Activated T-helper 2 cell treated with anti-CD3 and anti-CD28 coated beads, Interferon-gamma antibody, Interleukin-2, Interleukin-4, amounts not matched to agents 10 μg/mL and 5 μg/mL and 100 μg/mL, durations not matched to agents 14 hours and 24 hours and 36 hours (primary cell): ENCODE results near the gene TRAPPC14. TPM values are rescaled to one million over a fixed set of nuclear protein-coding genes. Genes with fewer than 3 reads are reported as not detected.
"Not testable (repeated sequence)": the region's sequence is repeated elsewhere in the genome, so short reads cannot be mapped to it uniquely, and the experiment has no call there.

Source experiments
- DNase-seq: peaks from one replicate; pipeline ENCODE4 v3.0.0; 2021; ENCODE audit warnings: low spot score
- H3K27ac Mint-ChIP-seq: one replicate; pipeline ENCODE4 v1.8.0; 2021; ENCODE audit warnings: mixed read lengths
- H3K27me3 Mint-ChIP-seq: one replicate; pipeline ENCODE4 v1.8.0; 2021; ENCODE audit warnings: low read depth, mixed read lengths
- H3K36me3 Mint-ChIP-seq: one replicate; pipeline ENCODE4 v1.8.0; 2021; ENCODE audit warnings: low read depth, mixed read lengths
- H3K4me1 Mint-ChIP-seq: one replicate; pipeline ENCODE4 v1.8.0; 2021; ENCODE audit warnings: low read depth, mixed read lengths
- H3K4me3 Mint-ChIP-seq: one replicate; pipeline ENCODE4 v1.8.0; 2021; ENCODE audit warnings: low read depth, mild to moderate bottlenecking, moderate library complexity, mixed read lengths
- H3K9me3 Mint-ChIP-seq: one replicate; pipeline ENCODE4 v1.8.0; 2021; ENCODE audit warnings: mixed read lengths
- intact Hi-C: fragments of 100-400 bp; cut with micrococcal nuclease; formaldehyde crosslinking; loops from one replicate; pipeline ENCODE4 v1.15.1; 2023
- total RNA-seq: library from RNA; stranded (reverse); gene quantifications from 2 replicates; pipeline ENCODE4 v1.2.3, GENCODE V29; 2022

The TRAPPC14 gene
- total RNA-seq, 1 donor from 2014 or later: 31.2 TPM

DNA sequence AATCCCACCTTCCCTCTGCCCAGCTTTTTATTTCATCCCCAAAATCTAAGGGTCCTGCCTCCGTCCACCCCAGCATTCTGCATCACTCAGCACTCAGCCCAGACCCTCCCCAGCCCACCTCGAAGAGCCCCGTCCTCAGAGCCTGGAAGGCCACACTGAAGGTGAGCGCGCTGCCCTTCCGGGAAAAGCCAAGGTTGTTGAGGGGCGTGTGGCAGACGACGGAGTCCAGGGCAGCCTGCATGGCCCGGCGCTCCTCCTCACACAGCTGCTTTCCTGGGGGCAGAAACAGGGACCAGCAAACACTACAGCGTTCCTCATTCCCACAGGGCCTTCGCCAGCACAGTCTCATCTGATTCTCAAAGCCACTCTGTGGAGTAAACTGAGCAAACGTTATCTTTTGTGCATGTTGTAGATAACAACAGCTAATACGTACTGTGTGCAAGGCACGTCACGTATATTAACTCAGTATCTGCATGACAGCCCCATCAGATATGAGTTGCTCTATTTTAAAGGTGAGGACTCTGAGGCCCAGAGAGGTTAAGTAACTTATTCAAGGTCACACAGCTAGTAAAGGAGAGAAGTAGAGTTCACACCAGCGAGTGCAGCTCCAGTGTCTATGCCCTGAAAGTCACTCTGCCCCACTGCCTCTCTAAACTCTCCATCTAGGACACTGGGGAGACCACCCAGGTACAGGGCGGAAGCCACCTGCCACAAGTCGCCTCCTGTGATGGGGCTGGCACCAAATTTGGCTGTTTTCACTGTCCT lies 2.8 kb downstream of the TRAPPC14 start:
- H3K27ac Mint-ChIP-seq: no peak overlapping the region
- no peak for DNase-seq
- intact Hi-C loops: no loop called here
- no peaks in the 10 kb centered on the region for H3K27me3 Mint-ChIP-seq
- no peaks in the 10 kb centered on the region for H3K9me3 Mint-ChIP-seq
- no peak overlapping the region for H3K4me3 Mint-ChIP-seq
- H3K4me1 Mint-ChIP-seq: peaks cover 33% of the 10 kb centered on the region
- H3K36me3 Mint-ChIP-seq: peaks cover 44% of the 10 kb centered on the region

GRCh38 chr7:100154651-100155491 lies 3.7 kb downstream of the TRAPPC14 start:
- Mint-ChIP-seq H3K4me3 (no peak overlapping the region), H3K9me3 (no peaks in the 10 kb centered on the region), H3K27me3 (no peaks in the 10 kb centered on the region), H3K27ac (no peak overlapping the region), H3K4me1 (peaks cover 39% of the 10 kb centered on the region), H3K36me3 (peaks cover 49% of the 10 kb centered on the region)
- intact Hi-C loops: no loop called here
- no peak for DNase-seq

DNA sequence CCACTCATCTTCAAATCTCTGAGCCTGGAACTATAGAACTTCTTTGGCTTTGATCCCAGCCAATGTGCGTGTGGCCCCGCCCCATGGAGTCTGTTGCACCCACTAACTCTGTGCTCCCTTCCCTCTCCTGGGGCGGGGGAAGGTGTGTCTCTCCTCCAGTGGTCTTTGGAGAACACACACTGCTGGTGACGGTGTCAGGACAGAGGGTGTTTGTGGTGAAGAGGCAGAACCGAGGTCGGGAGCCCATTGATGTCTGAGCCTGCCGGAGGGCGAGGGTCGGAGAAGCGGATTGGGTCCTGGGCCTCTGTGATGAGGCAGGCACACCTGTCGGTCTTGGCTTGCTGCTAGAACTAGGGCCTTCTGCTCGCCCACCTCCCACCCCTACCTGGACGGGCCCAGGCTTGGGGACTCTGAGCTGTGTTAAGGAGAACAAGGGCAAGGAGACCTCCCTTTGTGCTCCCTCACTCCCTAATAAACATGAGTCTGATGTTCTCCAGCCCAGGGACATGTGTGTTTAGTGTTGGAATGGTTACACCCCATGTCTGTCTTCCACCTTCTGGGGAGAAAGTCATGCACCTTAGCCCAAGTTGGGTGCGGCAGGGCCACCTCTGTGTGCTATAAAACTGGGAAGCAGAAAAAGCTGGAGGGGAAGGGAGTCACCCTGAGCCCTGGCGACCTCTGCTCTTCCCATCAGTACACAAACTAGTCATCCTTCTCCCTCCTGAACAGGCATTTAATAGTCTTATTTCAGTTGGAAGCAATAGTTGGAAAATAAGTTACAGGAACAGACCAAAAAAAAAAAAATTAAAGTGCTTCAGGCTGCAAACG lies 4.6 kb downstream of the TRAPPC14 start:
- no peak for DNase-seq
- no peak overlapping the region for H3K4me3 Mint-ChIP-seq
- intact Hi-C loops: no loop called here
- peaks cover 49% of the 10 kb centered on the region for H3K36me3 Mint-ChIP-seq
- no peaks in the 10 kb centered on the region for H3K9me3 Mint-ChIP-seq
- H3K4me1 Mint-ChIP-seq: peaks cover 35% of the 10 kb centered on the region
- H3K27me3 Mint-ChIP-seq: no peaks in the 10 kb centered on the region
- H3K27ac Mint-ChIP-seq: no peak overlapping the region

DNA sequence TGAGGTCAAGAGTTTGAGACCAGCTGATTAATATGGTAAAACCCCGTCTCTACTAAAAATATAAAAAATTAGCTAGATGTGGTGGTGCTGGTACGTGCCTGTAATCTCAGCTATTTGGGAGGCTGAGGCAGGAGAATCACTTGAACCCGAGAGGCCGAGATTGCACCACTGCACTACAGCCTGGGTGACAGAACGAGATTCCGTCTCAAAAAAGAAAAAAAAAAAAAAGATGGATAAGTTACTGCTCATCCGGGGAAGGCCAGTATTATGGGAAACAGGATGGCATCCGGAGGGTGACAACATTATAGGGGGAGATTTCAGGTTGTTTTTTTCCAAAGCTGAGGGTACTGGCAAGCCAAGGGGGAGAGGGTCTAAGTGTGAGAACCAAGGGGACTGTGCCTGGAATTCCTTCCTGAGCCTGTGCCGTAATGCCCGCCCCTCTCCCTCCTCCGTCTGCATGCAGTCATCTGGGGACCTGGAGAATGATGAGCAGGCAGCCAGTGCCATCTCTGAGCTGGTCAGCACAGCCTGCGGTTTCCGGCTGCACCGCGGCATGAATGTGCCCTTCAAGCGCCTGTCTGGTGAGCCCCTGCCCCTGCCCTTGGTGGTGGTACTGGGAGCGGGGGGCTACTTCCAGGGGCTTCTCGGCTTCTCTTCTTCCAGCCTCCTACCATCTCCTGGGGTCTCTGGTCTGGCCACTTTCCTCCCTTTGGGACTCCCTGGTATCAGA lies 5.4 kb downstream of the TRAPPC14 start:
- intact Hi-C loops: no loop called here
- Mint-ChIP-seq H3K27ac (no peak overlapping the region), H3K4me1 (peaks cover 38% of the 10 kb centered on the region), H3K4me3 (no peak overlapping the region), H3K36me3 (peaks cover 49% of the 10 kb centered on the region), H3K27me3 (no peaks in the 10 kb centered on the region), H3K9me3 (no peaks in the 10 kb centered on the region)
- DNase-seq: no peak

- H3K27ac Mint-ChIP-seq: peak overlapping the region; percentile 19
- intact Hi-C loops: no loop called here
- H3K4me1 Mint-ChIP-seq: peaks cover 35% of the 10 kb centered on the region
- H3K9me3 Mint-ChIP-seq: no peaks in the 10 kb centered on the region
- DNase-seq: no peak
- H3K36me3 Mint-ChIP-seq: peaks cover 45% of the 10 kb centered on the region
- H3K4me3 Mint-ChIP-seq: no peak overlapping the region
- H3K27me3 Mint-ChIP-seq: no peaks in the 10 kb centered on the region
These were observed 6.1 kb downstream of the TRAPPC14 start for GRCh38 chr7:100152404-100152803.

- no peaks in the 10 kb centered on the region for H3K9me3 Mint-ChIP-seq
- intact Hi-C loops: loop anchor here (2.0 kb wide), 2 partner anchors 60 kb away; partner anchors contain the start of gene COPS6
- peak within 1 kb of the TSS; percentile 95 for H3K27ac Mint-ChIP-seq
- H3K27me3 Mint-ChIP-seq: no peaks in the 10 kb centered on the region
- H3K4me3 Mint-ChIP-seq: peak within 1 kb of the TSS; percentile 96
- H3K36me3 Mint-ChIP-seq: peaks cover 21% of the 10 kb centered on the region
- peaks cover 21% of the 10 kb centered on the region for H3K4me1 Mint-ChIP-seq
- DNase-seq: peak; percentile 99
These were observed 9.8 kb downstream of the TRAPPC14 start, which contains the start of gene LAMTOR4 for GRCh38 chr7:100148559-100149328. TSS of gene LAMTOR4 (plus strand) at chr7:100148918. CDS start at chr7:100148973, 55 bp downstream.

- H3K36me3 Mint-ChIP-seq: peaks cover 21% of the 10 kb centered on the region
- intact Hi-C loops: loop anchor here (2.0 kb wide), 2 partner anchors 59 to 61 kb away; partner anchors contain the start of gene COPS6
- no peaks in the 10 kb centered on the region for H3K27me3 Mint-ChIP-seq
- no peak for DNase-seq
- H3K4me1 Mint-ChIP-seq: peaks cover 18% of the 10 kb centered on the region
- H3K27ac Mint-ChIP-seq: peak overlapping the region; percentile 95
- peak overlapping the region; percentile 96 for H3K4me3 Mint-ChIP-seq
- no peaks in the 10 kb centered on the region for H3K9me3 Mint-ChIP-seq
These were observed 10.3 kb downstream of the TRAPPC14 start for GRCh38 chr7:100148225-100148558.

DNA sequence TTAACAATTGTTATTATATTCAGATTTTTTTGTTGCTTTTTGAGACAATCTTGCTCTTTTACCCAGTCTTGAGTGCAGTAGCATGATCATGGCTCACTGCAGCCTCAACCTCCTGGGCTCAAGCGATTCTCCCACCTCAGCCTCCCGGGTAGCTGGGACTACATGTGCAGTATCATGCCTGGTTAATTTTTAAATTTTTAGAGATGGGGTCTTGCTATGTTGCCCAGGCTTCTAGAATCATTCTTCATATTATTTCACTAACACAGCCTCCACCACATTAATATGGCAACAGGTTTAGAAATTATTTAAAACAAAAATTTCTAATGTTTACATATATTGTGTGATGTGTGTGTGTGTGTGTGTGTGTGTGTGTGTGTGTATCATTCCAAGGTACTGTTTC lies 11.2 kb downstream of the TRAPPC14 start:
- Mint-ChIP-seq H3K9me3 (no peaks in the 10 kb centered on the region), H3K4me1 (peaks cover 14% of the 10 kb centered on the region), H3K27ac (no peak overlapping the region), H3K36me3 (peaks cover 13% of the 10 kb centered on the region), H3K27me3 (no peaks in the 10 kb centered on the region), H3K4me3 (no peak overlapping the region)
- intact Hi-C loops: no loop called here
- no peak for DNase-seq

GRCh38 chr7:100146350-100146749 lies 12.2 kb downstream of the TRAPPC14 start:
- H3K9me3 Mint-ChIP-seq, H3K27ac Mint-ChIP-seq, H3K4me3 Mint-ChIP-seq, H3K27me3 Mint-ChIP-seq, intact Hi-C loops, DNase-seq, H3K36me3 Mint-ChIP-seq: not testable (repeated sequence)
- H3K4me1 Mint-ChIP-seq: peaks cover 14% of the 10 kb centered on the region

DNA sequence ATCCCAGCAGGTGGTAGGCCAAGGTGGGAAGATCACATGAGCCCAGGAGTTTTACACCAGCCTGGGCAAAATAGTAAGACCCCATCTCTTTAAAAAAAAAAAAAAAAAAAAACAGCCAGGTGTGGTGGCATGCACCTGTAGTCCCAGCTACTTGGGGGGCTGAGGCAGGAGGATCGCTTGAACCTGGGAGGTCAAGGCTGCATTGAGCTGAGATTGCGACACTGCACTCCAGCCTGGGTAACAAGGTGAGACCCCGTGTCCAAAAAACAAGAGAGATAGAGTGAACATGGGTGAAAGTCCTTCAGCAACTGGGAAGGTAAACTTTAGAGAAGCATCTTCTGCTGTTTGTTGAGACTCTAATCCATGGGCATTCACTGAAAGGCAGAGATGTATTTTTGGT lies 16.1 kb downstream of the TRAPPC14 start:
- Mint-ChIP-seq H3K4me1 (peaks cover 19% of the 10 kb centered on the region), H3K27ac (no peak overlapping the region), H3K27me3 (no peaks in the 10 kb centered on the region), H3K4me3 (no peak overlapping the region), H3K9me3 (no peaks in the 10 kb centered on the region), H3K36me3 (no peaks in the 10 kb centered on the region)
- intact Hi-C loops: no loop called here
- no peak for DNase-seq

DNA sequence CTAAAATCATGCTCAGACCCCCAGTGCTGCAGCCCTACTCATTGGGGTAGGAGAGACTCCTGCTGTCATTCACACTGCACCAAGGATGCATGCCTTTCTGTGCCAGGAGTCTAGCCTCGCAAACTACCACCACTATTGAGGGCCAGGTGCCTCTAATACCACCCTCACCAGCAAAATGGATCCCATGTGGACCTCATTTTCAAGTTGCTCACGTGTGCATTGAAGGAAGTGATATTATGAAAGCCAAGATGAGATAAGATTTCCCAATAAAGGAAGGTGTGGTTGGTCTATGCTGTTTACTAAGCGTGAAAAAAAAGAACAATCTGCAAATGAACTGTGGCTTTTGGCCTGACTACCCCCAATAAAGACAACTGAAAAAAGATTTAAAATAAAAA lies 17.0 kb downstream of the TRAPPC14 start:
- no peaks in the 10 kb centered on the region for H3K9me3 Mint-ChIP-seq
- intact Hi-C loops: no loop called here
- no peaks in the 10 kb centered on the region for H3K27me3 Mint-ChIP-seq
- H3K36me3 Mint-ChIP-seq: no peaks in the 10 kb centered on the region
- H3K4me3 Mint-ChIP-seq: no peak overlapping the region
- DNase-seq: no peak
- H3K27ac Mint-ChIP-seq: no peak overlapping the region
- H3K4me1 Mint-ChIP-seq: peaks cover 19% of the 10 kb centered on the region
